Measurements from ENCODE around the gene MATK. TPM values are rescaled to one million over a fixed set of nuclear protein-coding genes. Genes with fewer than 3 reads are reported as not detected.
"Not testable (repeated sequence)": the region's sequence is repeated elsewhere in the genome, so short reads cannot be mapped to it uniquely, and the experiment has no call there.

MATK gene
- total RNA-seq, 1 donor from 2014 or later: not detected

GRCh38 chr19:3818918-3819317 lies 32.7 kb upstream of the MATK start:
- H3K36me3 ChIP-seq: no peaks in the 10 kb centered on the region
- H3K9me3 ChIP-seq: no peaks in the 10 kb centered on the region
- H3K4me1 ChIP-seq: no peaks in the 10 kb centered on the region
- TF ChIP-seq, protein P1, sequence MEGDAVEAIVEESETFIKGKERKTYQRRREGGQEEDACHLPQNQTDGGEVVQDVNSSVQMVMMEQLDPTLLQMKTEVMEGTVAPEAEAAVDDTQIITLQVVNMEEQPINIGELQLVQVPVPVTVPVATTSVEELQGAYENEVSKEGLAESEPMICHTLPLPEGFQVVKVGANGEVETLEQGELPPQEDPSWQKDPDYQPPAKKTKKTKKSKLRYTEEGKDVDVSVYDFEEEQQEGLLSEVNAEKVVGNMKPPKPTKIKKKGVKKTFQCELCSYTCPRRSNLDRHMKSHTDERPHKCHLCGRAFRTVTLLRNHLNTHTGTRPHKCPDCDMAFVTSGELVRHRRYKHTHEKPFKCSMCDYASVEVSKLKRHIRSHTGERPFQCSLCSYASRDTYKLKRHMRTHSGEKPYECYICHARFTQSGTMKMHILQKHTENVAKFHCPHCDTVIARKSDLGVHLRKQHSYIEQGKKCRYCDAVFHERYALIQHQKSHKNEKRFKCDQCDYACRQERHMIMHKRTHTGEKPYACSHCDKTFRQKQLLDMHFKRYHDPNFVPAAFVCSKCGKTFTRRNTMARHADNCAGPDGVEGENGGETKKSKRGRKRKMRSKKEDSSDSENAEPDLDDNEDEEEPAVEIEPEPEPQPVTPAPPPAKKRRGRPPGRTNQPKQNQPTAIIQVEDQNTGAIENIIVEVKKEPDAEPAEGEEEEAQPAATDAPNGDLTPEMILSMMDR (IDR thresholded peaks at IDR 0.05): no peak
- intact Hi-C loops (cut with DNase I): no loop called here
- no peaks in the 10 kb centered on the region for H3K27me3 ChIP-seq
- no peak overlapping the region for H3K4me3 ChIP-seq
- no peak overlapping the region for H3K27ac ChIP-seq
- DNase-seq (ENCODE audit: low spot score in 2 of 2): no peak

GRCh38 chr19:3818466-3818865 lies 32.3 kb upstream of the MATK start:
- no peaks in the 10 kb centered on the region for H3K9me3 ChIP-seq
- H3K27me3 ChIP-seq: no peaks in the 10 kb centered on the region
- no peak overlapping the region for H3K4me3 ChIP-seq
- H3K27ac ChIP-seq: no peak overlapping the region
- no peak for DNase-seq (ENCODE audit: low spot score in 2 of 2)
- TF ChIP-seq, protein P1 (IDR thresholded peaks at IDR 0.05): no peak
- H3K4me1 ChIP-seq: no peaks in the 10 kb centered on the region
- no peaks in the 10 kb centered on the region for H3K36me3 ChIP-seq
- intact Hi-C loops (cut with DNase I): no loop called here

DNA sequence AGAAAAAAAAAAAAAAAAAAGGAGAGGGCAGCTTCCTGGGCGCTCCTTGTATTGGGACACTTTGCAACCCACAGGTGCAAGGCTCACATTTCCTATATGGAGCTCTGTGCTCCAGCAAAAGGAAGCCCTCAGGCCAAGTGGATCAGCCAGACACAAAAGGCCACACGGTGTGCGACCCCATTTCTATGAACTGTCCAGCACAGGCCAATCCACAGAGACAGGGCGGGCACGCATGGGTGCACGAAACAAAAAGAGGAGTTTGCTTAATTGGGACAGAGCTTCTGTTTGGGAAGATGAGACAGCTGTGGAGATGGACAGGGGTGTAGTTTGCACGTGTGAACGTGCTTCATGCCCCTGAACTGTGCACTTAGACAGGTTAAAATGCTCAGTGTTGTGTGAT lies 31.6 kb upstream of the MATK start:
- Histone ChIP-seq H3K27me3 (no peaks in the 10 kb centered on the region), H3K36me3 (no peaks in the 10 kb centered on the region), H3K27ac (no peak overlapping the region), H3K4me1 (no peaks in the 10 kb centered on the region), H3K9me3 (no peaks in the 10 kb centered on the region), H3K4me3 (no peak overlapping the region)
- intact Hi-C loops (cut with DNase I): no loop called here
- no peak for DNase-seq (ENCODE audit: low spot score in 2 of 2)
- TF ChIP-seq, protein P1 (IDR thresholded peaks at IDR 0.05): no peak

DNA sequence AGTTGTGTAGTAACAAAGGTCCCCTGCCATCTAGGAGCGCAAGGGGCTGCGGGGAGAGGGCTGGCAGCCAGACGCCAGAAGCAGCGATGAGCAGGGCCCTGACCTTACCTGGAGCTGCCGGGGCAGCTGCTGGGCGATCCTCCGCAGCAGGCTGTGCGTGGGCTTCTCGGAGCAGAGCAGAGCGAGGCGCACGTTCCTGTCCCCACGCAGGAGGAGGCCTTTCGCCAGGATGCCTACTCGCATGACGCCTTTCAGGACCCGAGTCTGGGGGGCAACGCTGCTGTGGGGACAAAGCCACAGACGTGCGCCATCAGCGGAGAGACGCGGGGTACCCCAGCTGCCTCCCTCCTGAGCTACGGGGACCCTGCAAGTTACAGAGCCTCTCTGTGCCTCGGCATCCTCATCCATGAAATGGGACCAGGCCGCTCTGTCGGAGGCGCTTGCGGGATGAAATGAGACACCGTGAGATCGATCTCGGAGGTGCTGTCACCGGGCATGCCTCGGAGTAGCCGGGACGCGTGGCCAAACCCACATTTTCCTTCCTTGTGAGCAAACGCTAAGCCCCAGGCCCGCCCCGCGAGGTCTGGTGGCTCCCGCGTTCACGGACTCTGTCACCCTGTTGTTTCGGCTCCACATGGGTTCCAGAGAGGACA lies 30.5 kb upstream of the MATK start:
- H3K4me1 ChIP-seq: no peaks in the 10 kb centered on the region
- intact Hi-C loops (cut with DNase I): no loop called here
- no peak overlapping the region for H3K27ac ChIP-seq
- no peak for DNase-seq (ENCODE audit: low spot score in 2 of 2)
- no peaks in the 10 kb centered on the region for H3K36me3 ChIP-seq
- TF ChIP-seq, protein P1 (IDR thresholded peaks at IDR 0.05): no peak
- H3K27me3 ChIP-seq: no peaks in the 10 kb centered on the region
- H3K9me3 ChIP-seq: no peaks in the 10 kb centered on the region
- no peak overlapping the region for H3K4me3 ChIP-seq

DNA sequence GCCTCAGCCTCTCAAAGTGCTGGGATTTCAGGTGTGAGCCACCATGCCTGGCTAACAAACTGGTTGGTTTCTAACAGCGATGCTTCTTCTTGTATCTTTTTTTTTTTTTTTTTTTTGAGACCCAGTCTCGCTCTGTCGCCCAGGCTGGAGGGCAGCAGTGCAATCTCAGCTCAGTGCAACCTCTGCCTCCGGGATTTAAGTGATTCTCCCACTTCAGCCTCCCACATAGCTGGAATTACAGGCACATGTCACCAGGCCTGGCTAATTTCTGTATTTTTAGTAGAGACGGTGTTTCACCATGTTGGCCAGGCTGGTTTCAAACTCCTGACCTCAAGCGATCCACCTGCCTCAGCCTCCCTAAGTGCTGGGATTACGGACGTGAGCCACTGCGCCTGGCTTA lies 30.0 kb upstream of the MATK start:
- H3K9me3 ChIP-seq; DNase-seq (ENCODE audit: low spot score in 2 of 2); H3K36me3 ChIP-seq; H3K27ac ChIP-seq; H3K4me3 ChIP-seq; intact Hi-C loops (cut with DNase I); H3K4me1 ChIP-seq; H3K27me3 ChIP-seq: not testable (repeated sequence)

- Histone ChIP-seq H3K4me1 (no peaks in the 10 kb centered on the region), H3K9me3 (no peaks in the 10 kb centered on the region), H3K36me3 (no peaks in the 10 kb centered on the region), H3K27me3 (peaks cover 3% of the 10 kb centered on the region), H3K27ac (no peak overlapping the region), H3K4me3 (no peak overlapping the region)
- intact Hi-C loops (cut with DNase I): no loop called here
- TF ChIP-seq, protein P1 (IDR thresholded peaks at IDR 0.05): no peak
- no peak for DNase-seq (ENCODE audit: low spot score in 2 of 2)
Observed at GRCh38 chr19:3814648-3815047, 28.5 kb upstream of the MATK start.
